Measurements from ENCODE around the gene MED12L. TPM values are rescaled to one million over a fixed set of nuclear protein-coding genes. Genes with fewer than 3 reads are reported as not detected.

The MED12L gene
- total and polyA plus RNA-seq, 5 donors: 0.25 to 1.2 (median 0.71) TPM

DNA sequence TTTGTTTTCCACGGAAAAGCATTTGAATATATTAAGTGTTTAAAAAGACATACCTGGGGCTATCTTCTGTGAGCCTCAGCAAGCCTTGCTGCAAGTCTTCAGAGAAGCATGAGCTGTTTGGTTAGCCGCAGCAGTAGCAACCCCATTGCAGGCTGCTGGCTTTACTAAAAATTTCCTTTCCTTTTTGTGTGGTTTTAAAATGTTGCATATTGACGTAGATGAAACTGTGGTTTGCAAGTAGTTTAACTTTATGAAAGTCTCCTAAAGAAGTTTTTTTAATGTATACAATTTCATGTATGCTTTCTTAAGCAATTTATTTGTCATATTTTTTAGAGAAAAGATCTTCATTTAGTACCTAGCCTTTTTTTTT lies 117.6 kb downstream of the MED12L start, which contains the start of gene GPR171:
Gene GPR171, minus strand, starts transcription at position 166 of the 370 bp plus-strand sequence. CDS start 3,830 bp downstream, outside the sequence.
- ATAC-seq (no peak), DNase-seq (no peak)
- WGBS: 87% methylated on average over 3 of the region's 3 CpGs
- no peak within 1 kb of the TSS for H3K27ac ChIP-seq (ENCODE audit: low read length)
- no peaks in the 10 kb centered on the region for H3K27me3 ChIP-seq (ENCODE audit: control insufficient read depth, insufficient read depth)
- no peaks in the 10 kb centered on the region for H3K9me3 ChIP-seq (ENCODE audit: control insufficient read depth, low read length)
- intact Hi-C loops (cut with DNase I): no loop called here
- H3K4me3 ChIP-seq (ENCODE audit: low read length): no peak within 1 kb of the TSS
- no peaks in the 10 kb centered on the region for H3K4me1 ChIP-seq (ENCODE audit: control insufficient read depth, insufficient read depth, low read length)

DNA sequence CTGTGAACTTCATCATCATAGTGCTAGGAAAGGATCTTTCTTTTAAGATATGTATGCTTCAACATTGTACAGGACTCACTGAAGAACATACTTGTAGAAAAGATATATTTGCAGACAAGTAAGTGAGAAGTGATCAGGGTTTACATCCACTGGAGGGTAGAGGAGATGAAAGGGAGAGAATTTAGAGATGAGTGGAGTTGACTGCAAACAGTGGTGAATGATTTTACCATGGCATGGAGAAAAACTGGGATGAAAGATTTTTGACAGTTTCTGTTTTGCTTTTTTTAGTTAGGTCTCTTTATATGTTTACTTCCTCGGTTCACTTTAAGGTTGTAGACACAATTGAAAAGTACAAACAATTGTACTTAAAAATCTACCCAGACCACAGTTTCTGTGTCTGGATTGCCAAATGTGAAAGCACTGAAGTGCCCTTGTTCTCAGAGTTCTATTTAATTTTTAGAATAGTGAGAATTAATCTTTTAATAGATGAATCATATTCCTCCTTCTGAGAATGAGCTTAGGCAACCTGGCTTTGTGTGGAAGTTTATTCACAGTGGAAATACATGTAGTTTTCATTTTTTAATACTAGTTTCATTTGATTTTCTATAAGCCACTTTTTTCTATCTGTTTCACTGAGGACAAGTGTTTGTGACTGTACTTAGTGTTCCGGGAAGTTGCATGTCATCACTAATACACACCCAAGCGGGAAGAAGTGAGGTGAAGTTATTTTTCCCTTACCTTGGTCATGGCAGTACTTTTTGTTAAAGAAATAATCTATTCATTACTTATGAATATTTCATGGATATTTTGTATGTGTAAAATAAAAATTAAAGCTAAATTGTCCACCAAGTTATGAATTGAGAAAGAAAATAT lies 119.3 kb downstream of the MED12L start:
- H3K4me1 ChIP-seq (ENCODE audit: control insufficient read depth, insufficient read depth, low read length): no peaks in the 10 kb centered on the region
- 80% methylated on average over 3 of the region's 3 CpGs for WGBS
- no peaks in the 10 kb centered on the region for H3K9me3 ChIP-seq (ENCODE audit: control insufficient read depth, low read length)
- intact Hi-C loops (cut with DNase I): no loop called here
- DNase-seq (no peak), ATAC-seq (no peak)
- H3K27ac ChIP-seq (ENCODE audit: low read length): no peak overlapping the region
- H3K4me3 ChIP-seq (ENCODE audit: low read length): no peak overlapping the region
- H3K27me3 ChIP-seq (ENCODE audit: control insufficient read depth, insufficient read depth): no peaks in the 10 kb centered on the region

DNA sequence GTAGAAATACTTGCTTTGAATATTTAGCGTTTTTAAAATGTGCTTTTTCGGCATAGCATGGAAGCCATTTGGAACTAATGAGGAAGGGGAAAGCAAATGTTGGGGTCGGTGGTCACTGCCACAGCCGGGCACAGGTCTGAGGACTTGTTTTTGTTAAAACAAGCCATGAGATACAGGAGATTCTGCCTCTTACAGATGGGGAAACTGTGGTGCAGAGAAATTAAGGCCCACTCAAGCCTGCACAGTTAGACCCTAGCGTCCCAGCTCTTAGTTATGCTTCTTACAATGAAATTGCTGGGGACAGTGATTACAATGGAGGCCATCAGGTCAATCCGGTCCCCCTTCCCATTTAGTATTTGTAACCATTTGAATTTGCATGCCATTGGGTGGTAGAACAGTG lies 120.0 kb downstream of the MED12L start:
- ATAC-seq: no peak
- intact Hi-C loops (cut with DNase I): no loop called here
- WGBS: 92% methylated on average over 6 of the region's 6 CpGs
- Histone ChIP-seq H3K27me3 (ENCODE audit: control insufficient read depth, insufficient read depth) (no peaks in the 10 kb centered on the region), H3K27ac (ENCODE audit: low read length) (no peak overlapping the region), H3K9me3 (ENCODE audit: control insufficient read depth, low read length) (no peaks in the 10 kb centered on the region), H3K4me3 (ENCODE audit: low read length) (no peak overlapping the region), H3K4me1 (ENCODE audit: control insufficient read depth, insufficient read depth, low read length) (no peaks in the 10 kb centered on the region)
- no peak for DNase-seq

DNA sequence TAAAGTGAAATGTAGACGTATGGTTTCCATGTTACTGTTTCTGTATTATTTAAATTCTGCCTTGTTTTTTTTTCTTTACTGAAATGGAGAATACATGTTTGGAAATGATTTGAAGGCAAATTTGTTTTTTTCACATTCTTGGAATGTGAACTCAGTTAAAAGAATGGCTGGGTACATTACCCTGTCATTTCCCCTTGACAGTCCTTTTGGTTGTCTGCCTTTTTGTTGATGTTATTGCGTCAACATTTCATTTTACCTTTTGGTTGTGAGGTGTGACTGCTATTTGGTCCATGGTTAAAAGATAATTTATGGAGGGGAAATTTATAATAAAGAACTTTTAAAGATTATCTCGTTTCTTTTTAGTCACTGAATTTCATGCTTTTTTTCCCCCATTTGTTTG lies 120.7 kb downstream of the MED12L start:
- H3K4me3 ChIP-seq (ENCODE audit: low read length): no peak overlapping the region
- no peak overlapping the region for H3K27ac ChIP-seq (ENCODE audit: low read length)
- 89% methylated on average over 3 of the region's 3 CpGs for WGBS
- no peaks in the 10 kb centered on the region for H3K4me1 ChIP-seq (ENCODE audit: control insufficient read depth, insufficient read depth, low read length)
- no peaks in the 10 kb centered on the region for H3K27me3 ChIP-seq (ENCODE audit: control insufficient read depth, insufficient read depth)
- DNase-seq (no peak), ATAC-seq (no peak)
- intact Hi-C loops (cut with DNase I): no loop called here
- H3K9me3 ChIP-seq (ENCODE audit: control insufficient read depth, low read length): no peaks in the 10 kb centered on the region

DNA sequence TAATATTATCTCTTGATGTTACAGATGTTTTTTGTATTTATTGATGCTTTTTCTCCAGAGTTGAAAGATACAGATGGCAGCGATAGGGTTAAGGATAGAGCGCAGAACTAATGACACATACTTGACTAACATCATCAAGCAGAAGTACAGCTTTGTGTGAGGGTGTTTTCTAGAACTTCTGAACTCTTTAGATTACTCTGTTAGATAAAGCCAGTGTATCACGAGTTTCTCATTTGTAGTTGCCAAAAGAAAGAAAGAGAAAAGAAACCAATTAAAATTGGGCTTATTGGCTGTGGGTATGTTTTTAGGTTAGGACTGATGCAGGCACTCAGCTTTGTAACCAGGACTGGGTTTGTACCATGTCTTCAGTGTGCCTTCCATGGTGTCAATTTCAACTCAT lies 124.2 kb downstream of the MED12L start:
- 84% methylated on average over 3 of the region's 3 CpGs for WGBS

DNA sequence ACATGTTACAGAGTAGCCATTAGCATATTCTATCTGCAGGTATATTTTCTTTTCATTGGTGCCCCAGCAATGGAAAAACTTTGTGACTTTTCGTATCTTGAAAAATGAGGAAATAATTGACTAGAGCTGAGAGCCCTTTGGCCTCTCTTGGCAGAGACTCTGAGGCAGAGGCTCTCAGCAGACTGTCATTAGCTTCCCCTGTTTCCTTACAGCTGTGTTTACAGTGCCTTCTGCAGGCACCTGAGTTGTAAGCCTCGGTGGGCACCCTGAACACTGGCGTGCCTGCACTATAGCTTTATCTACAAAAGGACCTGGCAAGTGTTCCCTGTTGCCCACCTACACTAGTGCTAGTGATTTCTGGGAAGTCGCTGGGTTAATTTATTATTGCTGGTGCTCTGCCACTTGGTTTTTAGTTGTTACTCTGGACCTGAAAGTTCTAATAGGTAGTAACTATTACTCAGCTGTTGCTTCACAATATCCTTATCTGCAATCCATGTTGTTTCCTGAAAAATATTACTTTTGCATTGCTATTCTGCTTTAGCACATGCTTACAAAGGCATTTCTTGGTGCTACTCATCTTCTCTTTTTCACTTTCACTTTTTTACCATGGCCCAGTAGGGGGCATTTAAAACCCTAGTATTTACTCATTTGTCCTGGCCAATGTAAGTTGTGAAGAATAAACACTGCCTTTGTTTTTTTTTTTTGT lies 125.4 kb downstream of the MED12L start:
- Histone ChIP-seq H3K27ac (ENCODE audit: low read length) (no peak overlapping the region), H3K9me3 (ENCODE audit: control insufficient read depth, low read length) (no peaks in the 10 kb centered on the region), H3K4me1 (ENCODE audit: control insufficient read depth, insufficient read depth, low read length) (no peaks in the 10 kb centered on the region), H3K27me3 (ENCODE audit: control insufficient read depth, insufficient read depth) (no peaks in the 10 kb centered on the region), H3K4me3 (ENCODE audit: low read length) (no peak overlapping the region)
- intact Hi-C loops (cut with DNase I): no loop called here
- no peak for ATAC-seq
- WGBS: 53% methylated on average over 4 of the region's 4 CpGs
- no peak for DNase-seq

More for the DNA sequence above, 124.2 kb downstream of the MED12L start:
- DNase-seq: no peak
- H3K4me3 ChIP-seq (ENCODE audit: low read length): no peak overlapping the region
- no peak for ATAC-seq
- intact Hi-C loops (cut with DNase I): no loop called here
- H3K4me1 ChIP-seq (ENCODE audit: control insufficient read depth, insufficient read depth, low read length): no peaks in the 10 kb centered on the region
- no peaks in the 10 kb centered on the region for H3K9me3 ChIP-seq (ENCODE audit: control insufficient read depth, low read length)
- no peaks in the 10 kb centered on the region for H3K27me3 ChIP-seq (ENCODE audit: control insufficient read depth, insufficient read depth)
- no peak overlapping the region for H3K27ac ChIP-seq (ENCODE audit: low read length)

DNA sequence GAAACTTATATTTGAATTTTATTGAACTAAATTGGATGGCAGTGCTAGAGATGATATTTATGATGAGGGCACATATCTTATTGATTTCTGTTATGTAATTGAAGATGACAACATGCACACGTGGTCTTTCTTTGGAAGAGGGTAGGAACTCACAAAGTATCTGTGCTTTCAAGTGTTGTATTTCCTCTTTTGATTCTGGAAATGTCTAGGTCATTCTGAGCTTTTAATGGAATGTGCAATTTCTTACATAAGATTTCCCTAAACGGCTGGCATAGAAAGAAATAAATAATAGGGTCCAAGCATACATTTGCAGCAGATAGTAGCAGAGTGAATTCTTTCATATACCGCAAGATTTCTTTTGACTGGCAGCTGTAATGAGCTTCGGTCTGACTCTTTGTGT lies 127.7 kb downstream of the MED12L start:
- H3K27ac ChIP-seq (ENCODE audit: low read length): no peak overlapping the region
- intact Hi-C loops (cut with DNase I): no loop called here
- no peak for ATAC-seq
- no peaks in the 10 kb centered on the region for H3K27me3 ChIP-seq (ENCODE audit: control insufficient read depth, insufficient read depth)
- peaks cover 4% of the 10 kb centered on the region for H3K4me1 ChIP-seq (ENCODE audit: control insufficient read depth, insufficient read depth, low read length)
- no peaks in the 10 kb centered on the region for H3K9me3 ChIP-seq (ENCODE audit: control insufficient read depth, low read length)
- DNase-seq: no peak
- no peak overlapping the region for H3K4me3 ChIP-seq (ENCODE audit: low read length)
- WGBS: 73% methylated on average over 4 of the region's 4 CpGs

DNA sequence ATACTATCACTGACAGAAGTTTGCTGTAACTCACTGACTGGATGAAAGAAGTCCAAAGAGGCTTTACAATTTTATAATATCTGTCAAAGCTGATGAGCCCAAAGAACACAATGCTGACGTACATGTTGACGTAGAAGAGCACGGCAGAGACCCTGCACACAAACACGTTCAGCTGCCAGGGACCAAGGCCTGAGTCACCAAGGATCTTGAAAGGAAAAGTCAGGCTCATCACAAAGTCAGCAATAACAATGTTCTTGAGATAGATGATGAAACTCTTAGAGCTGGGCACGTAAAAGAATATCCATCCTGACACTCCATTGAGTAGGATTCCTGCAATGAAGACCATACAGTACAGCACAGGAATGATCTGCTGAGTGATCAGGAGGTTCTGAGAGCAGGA lies 128.4 kb downstream of the MED12L start:
- peaks cover 4% of the 10 kb centered on the region for H3K4me1 ChIP-seq (ENCODE audit: control insufficient read depth, insufficient read depth, low read length)
- intact Hi-C loops (cut with DNase I): no loop called here
- H3K27me3 ChIP-seq (ENCODE audit: control insufficient read depth, insufficient read depth): no peaks in the 10 kb centered on the region
- no peak for DNase-seq
- no peak overlapping the region for H3K4me3 ChIP-seq (ENCODE audit: low read length)
- no peak for ATAC-seq
- H3K27ac ChIP-seq (ENCODE audit: low read length): no peak overlapping the region
- H3K9me3 ChIP-seq (ENCODE audit: control insufficient read depth, low read length): no peaks in the 10 kb centered on the region
- 92% methylated on average over 5 of the region's 5 CpGs for WGBS

DNA sequence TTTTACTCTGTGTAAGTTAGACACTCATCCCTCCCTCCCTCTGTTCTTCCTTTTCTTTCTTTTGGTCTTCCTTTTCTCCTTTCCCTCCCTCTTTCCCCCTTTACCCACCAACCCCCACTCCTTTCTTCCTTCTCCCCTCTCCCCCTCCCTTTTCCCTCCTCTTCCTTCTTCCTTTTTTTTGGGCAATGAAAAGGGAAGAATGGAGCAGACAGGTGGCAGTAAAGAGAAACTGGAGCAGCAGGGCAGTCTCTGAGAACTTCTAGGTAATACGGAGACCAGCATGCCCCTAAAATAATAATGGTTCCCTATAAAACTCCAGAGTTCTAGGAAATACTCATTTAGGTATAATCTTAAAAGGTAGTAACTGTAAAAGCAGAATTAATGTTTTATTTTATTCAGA lies 129.0 kb downstream of the MED12L start:
- no peaks in the 10 kb centered on the region for H3K27me3 ChIP-seq (ENCODE audit: control insufficient read depth, insufficient read depth)
- H3K4me1 ChIP-seq (ENCODE audit: control insufficient read depth, insufficient read depth, low read length): peaks cover 4% of the 10 kb centered on the region
- no peak overlapping the region for H3K27ac ChIP-seq (ENCODE audit: low read length)
- intact Hi-C loops (cut with DNase I): no loop called here
- DNase-seq (no peak), ATAC-seq (no peak)
- WGBS: 85% methylated on average over 1 of the region's 1 CpG
- H3K9me3 ChIP-seq (ENCODE audit: control insufficient read depth, low read length): no peaks in the 10 kb centered on the region
- no peak overlapping the region for H3K4me3 ChIP-seq (ENCODE audit: low read length)

DNA sequence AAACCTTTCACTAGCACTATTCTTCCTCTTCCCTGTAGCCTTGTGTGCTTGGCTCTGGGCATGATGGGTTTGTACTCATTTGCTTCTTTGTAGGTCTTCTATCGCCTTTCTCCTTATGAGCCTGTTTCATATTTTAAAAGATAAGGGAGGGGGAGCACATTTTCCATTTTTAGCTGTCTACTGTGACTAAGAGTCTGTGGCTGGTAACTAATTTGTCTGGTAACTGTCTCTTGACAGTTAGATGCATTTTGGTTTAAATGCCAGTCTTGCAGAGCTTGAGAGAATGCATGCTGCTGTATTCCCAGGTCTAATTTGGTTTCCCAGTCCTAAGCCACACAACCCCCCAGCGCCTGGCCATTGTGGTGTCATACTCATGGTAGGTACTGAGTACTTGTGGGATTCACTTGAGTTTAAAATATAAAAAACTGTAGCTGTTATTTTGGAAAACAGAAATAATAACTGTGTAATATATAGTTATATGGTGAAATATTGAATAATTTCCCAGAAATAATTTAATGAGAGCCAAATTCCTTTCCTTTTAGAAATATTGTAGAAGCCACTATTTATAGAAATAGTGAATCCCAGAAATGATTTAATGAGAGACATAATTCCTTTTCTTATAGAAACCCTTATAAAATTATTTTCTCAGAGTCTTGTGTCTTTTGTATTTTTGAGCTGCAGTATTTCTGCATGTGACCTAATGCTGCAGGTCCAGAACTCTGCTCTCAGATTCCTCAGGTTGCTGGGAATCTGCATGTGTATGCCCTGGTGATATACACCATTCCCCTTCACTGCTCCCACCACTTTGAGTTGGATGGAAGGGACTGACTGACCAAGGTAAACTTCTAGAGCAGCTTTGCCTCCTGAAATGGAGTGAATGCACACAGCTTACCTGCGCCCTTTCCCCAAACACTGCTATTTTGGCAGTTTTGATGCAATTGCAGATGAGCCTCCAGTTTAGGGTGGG lies 131.5 kb downstream of the MED12L start:
- intact Hi-C loops (cut with DNase I): no loop called here
- 66% methylated on average over 3 of the region's 3 CpGs for WGBS
- ATAC-seq (no peak), DNase-seq (no peak)
- no peaks in the 10 kb centered on the region for H3K27me3 ChIP-seq (ENCODE audit: control insufficient read depth, insufficient read depth)
- no peaks in the 10 kb centered on the region for H3K9me3 ChIP-seq (ENCODE audit: control insufficient read depth, low read length)
- no peak overlapping the region for H3K4me3 ChIP-seq (ENCODE audit: low read length)
- H3K4me1 ChIP-seq (ENCODE audit: control insufficient read depth, insufficient read depth, low read length): peaks cover 4% of the 10 kb centered on the region
- peak overlapping the region; percentile 18 for H3K27ac ChIP-seq (ENCODE audit: low read length)

Data from right cardiac atrium (tissue), 5 donors.